HG02642 (cell line): ENCODE results near the gene PDCD4.

ENCODE experiments used
- ATAC-seq: cut with Tn5 transposase; IDR thresholded peaks from one replicate; pipeline ENCODE4 v1.9.1; 2021; ENCODE audit warnings: mild to moderate bottlenecking; ENCODE audit not compliant: unreplicated experiment, poor library complexity

The PDCD4 gene

GRCh38 chr10:110841767-110842267, 29.9 kb upstream of the PDCD4 start:
- ATAC-seq, result peak; percentile 77

- no peak for ATAC-seq
These were observed 29.3 kb upstream of the PDCD4 start for GRCh38 chr10:110842326-110842904.

- peak; percentile 69 for ATAC-seq
These were observed 28.7 kb upstream of the PDCD4 start for GRCh38 chr10:110843031-110843430.

GRCh38 chr10:110843796-110844616, 27.7 kb upstream of the PDCD4 start:
- no peak for ATAC-seq

GRCh38 chr10:110844617-110844881, 27.2 kb upstream of the PDCD4 start:
- no peak for ATAC-seq

DNA sequence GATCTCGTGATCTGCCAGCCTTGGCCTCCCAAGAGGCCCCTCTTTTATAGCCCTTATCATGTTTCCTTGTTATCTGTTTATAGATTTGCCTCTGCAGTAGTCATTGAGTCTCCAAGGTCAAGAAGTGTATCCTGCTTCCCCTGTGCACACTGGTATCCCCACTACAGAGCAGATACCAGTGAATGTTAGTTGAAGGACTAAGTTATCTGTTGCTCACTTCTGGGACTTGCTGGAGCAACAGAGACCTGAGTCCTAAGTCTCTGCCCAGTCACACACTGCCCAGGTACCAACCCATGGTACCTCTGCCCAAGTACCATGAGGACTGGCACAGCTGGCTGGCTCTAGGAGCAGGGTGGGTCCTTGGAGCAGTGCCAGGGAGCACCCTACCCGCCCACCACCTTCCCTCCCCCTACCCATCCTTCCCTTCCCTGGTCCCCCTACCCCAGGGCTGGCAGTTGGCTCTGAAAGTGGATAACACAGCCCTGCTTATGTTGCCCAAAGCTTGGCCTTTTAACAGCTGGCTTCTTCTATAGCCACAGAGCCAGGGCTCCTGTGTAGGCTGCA, 26.5 kb upstream of the PDCD4 start:
- ATAC-seq, result no peak

DNA sequence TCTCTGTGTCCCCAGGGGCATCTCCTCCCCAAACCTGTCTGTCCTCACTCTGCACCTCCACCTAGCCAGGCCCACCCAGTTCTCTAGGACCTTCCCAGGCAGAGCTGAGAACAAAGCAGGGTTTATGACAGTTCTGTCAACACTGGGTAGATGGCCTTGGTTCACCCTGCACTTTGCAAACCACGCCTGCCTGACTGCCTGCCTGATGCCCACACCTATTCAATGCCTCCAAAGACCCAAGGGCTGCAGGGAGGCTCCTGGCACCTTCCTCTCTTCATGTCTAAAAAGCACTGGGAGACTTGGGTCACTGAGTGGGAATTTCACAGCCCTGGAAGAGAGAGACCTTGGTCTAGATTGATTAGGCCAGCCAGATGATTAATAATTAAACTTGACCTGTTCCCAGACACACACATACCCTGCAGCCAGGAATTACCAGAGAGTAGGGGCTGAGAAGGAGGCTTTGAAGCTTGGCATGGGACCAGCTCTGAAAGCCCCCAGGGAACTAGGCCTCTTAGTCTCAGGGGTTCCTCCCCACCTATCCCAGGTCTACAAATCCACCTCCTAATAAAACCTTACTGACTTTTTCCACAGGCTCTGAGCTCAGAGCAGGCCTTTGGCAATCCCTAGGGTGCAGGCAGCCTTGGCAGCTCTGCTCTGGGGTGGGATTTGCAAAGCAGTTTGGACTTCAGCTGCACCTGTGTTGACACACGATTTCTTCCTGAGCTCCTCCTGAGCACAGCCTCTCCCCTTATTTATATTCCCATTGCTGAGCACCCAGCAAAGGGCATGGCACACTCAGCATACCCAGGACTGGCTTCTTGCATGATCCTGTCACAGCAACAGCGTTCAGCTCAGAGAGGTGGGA, 25.7 kb upstream of the PDCD4 start:
- no peak for ATAC-seq

- no peak for ATAC-seq
These were observed 24.4 kb upstream of the PDCD4 start for GRCh38 chr10:110847374-110847773.

- no peak for ATAC-seq
These were observed 23.6 kb upstream of the PDCD4 start for GRCh38 chr10:110848106-110848505.

GRCh38 chr10:110850099-110850498, 21.6 kb upstream of the PDCD4 start:
- ATAC-seq, result no peak

GRCh38 chr10:110851020-110851612, 20.6 kb upstream of the PDCD4 start:
- ATAC-seq, result no peak

DNA sequence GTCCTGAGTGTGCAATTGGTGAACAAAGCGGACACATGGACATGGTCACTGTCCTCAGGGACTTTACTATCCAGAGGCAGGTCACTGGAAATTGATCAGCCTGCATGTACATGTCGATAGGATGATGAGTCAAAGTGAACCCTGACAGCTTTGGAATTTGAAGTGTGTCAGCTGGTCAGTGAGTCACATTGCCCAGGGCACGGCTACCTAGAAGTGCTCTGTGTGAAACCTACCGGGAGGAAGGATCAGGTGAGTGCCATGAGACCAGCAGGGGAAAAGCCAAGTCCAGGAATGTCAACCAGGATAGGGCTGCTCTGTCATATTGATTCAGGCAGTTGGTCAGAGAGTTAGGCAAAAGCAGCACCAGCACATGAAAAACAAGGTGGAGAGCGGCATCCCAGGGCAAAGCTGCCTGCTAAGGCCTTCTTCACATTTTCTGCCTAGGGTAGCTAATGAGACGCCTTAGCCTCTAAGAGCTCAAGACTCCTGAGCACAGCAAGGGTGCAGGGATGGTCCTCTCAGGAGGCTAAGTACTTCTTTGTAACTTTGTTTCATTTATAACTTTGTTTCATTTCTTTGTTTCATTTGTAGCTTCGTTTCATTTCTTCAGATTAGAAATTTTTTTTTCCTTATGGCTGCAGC, 19.4 kb upstream of the PDCD4 start:
- ATAC-seq, result peak; percentile 44

DNA sequence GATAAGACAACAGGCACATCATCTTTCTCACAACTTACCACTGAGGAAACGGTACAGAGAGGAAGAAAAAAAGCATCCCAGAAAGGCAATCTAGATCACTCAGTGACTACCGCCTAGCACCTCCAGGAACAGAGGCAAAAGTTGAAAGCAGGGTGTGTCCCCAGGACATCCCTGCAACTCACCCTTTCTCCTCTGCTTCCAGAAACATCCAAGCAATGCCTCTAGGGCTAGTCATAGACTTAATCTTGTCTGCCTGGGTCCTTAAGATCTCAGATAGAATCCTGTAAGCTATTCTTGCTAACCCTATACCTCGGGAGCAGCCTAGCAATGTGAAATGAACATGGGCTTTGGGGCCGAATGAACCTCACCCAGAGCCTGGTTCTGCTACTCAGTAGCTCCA, 18.8 kb upstream of the PDCD4 start:
- no peak for ATAC-seq

- ATAC-seq, result no peak
These were observed 17.7 kb upstream of the PDCD4 start for GRCh38 chr10:110853921-110854605.

- peak; percentile 40 for ATAC-seq
These were observed 14.2 kb upstream of the PDCD4 start for GRCh38 chr10:110857265-110858171.

DNA sequence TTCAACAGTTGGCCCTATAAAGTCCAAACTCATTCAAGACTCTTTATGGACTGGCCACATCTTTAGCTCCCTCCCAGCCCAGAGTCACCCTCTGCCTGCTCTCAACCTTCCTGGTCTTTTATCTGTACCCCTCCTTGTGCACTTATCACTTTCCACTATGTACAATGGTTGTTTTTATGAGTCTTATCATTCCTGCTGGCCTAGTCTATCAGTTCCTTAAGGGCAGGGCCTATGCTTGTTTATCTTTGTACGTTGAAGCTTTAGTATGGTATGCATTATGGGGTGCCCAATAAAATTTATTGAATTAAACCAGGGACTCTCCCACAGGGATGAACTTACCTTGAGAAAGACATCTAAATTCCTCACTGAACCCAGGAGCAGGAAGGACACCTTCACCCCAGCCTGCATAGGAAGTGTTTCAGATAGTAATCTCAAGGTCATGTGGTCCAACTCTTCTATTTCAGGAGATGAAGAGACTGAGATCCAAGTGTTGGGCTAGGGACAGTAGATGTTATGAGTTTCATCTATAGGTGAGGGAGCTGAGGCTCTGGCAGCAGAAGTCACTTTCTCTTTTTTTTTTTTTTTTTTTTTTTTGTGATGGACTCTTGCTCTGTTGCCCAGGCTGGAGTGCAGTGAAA, 13.3 kb upstream of the PDCD4 start:
- no peak for ATAC-seq

DNA sequence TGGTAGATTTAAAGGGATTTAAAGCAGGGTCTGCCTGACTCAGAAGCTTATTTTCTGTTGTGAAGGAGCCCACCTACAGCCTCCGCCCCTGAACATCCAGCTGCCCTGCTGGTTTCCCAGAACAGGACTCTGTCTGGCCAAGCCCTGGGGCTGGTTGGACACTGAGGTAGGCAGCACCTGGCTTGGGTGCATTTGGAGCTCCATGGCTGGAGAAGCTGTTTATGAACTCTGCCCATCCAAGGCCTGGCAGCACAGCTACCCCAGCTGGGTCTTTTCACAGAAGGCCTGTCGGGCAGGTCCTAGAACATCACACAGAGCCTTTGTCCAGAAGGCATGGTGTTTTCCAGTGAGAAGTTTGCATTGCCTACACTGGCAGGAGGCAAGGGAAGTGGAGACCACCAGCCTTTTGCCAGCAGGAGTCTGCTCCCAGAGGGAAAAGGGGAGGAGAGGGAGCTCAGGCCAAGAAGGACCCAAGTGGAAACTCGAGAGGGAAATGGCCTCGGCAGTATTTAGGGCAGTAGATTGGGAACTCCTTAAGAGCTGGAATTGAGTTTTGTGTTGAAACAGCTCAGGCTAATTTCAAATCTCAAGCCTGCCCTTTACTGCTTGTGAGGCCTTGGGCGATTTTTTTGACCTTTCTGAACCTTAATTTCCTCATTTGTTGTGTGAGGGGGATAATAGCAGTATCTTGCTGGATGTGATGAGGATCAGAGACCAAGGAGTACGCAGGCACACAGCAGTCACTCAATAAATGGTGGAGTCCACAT, 12.3 kb upstream of the PDCD4 start:
- ATAC-seq, result no peak
